ENCODE results near the gene ATF7IP. TPM values are rescaled to one million over a fixed set of nuclear protein-coding genes. Genes with fewer than 3 reads are reported as not detected.
"Not testable (repeated sequence)": the region's sequence is repeated elsewhere in the genome, so short reads cannot be mapped to it uniquely, and the experiment has no call there.

Gene ATF7IP
- polyA plus RNA-seq, 3 donors from 2014 or later, result 47.9 to 114 (median 84.9) TPM

DNA sequence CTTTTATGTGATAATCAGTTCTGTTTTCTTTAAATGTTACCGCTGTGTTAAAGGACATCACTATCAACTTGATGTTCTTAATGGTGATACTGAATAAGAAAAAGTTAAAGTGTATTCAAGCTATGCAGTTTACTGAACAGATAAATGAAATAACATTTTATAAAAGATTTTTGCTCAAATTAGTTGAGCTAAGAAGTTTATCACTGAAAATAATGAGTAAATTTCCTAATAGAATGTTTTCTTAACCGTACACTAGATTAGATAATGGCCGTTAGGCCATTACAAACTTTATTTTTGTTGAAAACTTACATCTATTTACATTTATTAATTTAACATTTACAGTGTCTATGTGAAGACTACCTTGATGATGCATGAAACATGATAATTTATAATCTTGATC is 25.0 kb downstream of the ATF7IP start:
- Mint-ChIP-seq H3K36me3 (peaks cover 9 to 15% (median 14%) of the 10 kb centered on the region in 3 donors), H3K27me3 (ENCODE audit: low read depth in 3 of 3) (peaks cover 0 to 2% (median 2%) of the 10 kb centered on the region in 3 donors), H3K27ac (peak overlapping the region; percentile 79 to 95 (median 90)), H3K4me3 (peak overlapping the region in 4 of 5 donors; percentile 78 to 82 (median 80)), H3K9me3 (no peaks in the 10 kb centered on the region), H3K4me1 (peaks cover 84 to 97% of the 10 kb centered on the region in 2 donors)
- no peak for DNase-seq

DNA sequence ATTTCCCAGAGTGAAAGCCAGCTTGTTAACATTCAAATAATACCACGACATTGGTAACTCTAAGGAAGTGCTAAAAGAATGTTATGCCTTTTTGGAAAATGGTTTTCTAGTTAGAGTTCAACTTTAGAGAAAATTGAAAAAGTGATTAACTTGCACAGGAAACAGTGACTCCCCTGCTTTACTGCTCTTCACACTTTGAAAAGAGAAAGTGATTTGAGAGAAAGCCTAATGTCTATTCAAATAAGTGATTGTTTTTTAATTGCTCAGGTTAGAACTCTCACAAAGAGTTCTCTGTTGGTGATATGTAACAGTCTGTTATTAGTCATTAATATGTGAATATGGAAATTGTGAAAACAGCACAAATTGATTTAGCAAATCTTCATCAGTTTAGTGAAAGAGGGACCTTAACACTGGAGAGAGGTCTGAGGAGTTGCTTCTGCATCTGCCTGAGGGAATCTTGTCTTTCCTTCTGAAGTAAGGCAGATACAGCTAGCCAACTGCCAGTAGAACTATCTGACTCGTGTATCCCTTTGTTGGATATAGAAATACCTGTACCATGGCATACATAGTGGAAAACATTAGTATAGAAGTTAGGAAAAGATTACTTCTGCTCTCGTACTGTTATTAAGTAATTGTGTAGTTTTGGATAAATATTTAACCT is 25.5 kb downstream of the ATF7IP start:
- H3K9me3 Mint-ChIP-seq, result no peaks in the 10 kb centered on the region
- DNase-seq, result peak; percentile 45 to 57 (median 46)
- peak overlapping the region; percentile 68 to 82 (median 79) for H3K4me3 Mint-ChIP-seq
- peaks cover 86 to 98% of the 10 kb centered on the region in 2 donors for H3K4me1 Mint-ChIP-seq
- peaks cover 0 to 2% (median 2%) of the 10 kb centered on the region in 3 donors for H3K27me3 Mint-ChIP-seq (ENCODE audit: low read depth in 3 of 3)
- H3K36me3 Mint-ChIP-seq, result peaks cover 9 to 15% (median 14%) of the 10 kb centered on the region in 3 donors
- H3K27ac Mint-ChIP-seq, result peak overlapping the region; percentile 79 to 95 (median 90)

DNA sequence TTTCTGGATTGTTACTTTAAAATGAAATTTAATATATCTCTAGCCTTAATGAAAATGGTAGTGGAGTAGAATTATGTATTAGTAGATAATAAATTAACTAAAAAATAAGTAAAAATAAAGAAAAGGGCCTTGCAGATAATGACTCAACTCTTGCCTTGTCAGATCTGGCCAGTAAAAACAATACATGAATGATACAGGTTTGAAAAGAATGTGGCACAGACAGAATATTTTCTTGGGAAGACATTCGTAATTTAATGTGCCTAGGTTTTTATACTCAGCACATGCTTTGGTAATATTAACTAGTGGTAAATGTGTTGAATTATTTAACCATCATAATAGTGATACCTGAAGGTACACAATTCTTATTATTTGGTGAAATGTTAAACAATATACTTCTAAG is 28.3 kb downstream of the ATF7IP start:
- peaks cover 91 to 100% of the 10 kb centered on the region in 2 donors for H3K4me1 Mint-ChIP-seq
- peak overlapping the region in 3 of 5 donors; percentile 10 to 93 (median 78) for H3K4me3 Mint-ChIP-seq
- no peak for DNase-seq
- H3K27ac Mint-ChIP-seq, result peak overlapping the region; percentile 92 to 99 (median 95)
- no peaks in the 10 kb centered on the region for H3K9me3 Mint-ChIP-seq
- peaks cover 0 to 2% (median 2%) of the 10 kb centered on the region in 3 donors for H3K27me3 Mint-ChIP-seq (ENCODE audit: low read depth in 3 of 3)
- H3K36me3 Mint-ChIP-seq, result peaks cover 7 to 17% (median 14%) of the 10 kb centered on the region in 3 donors

DNA sequence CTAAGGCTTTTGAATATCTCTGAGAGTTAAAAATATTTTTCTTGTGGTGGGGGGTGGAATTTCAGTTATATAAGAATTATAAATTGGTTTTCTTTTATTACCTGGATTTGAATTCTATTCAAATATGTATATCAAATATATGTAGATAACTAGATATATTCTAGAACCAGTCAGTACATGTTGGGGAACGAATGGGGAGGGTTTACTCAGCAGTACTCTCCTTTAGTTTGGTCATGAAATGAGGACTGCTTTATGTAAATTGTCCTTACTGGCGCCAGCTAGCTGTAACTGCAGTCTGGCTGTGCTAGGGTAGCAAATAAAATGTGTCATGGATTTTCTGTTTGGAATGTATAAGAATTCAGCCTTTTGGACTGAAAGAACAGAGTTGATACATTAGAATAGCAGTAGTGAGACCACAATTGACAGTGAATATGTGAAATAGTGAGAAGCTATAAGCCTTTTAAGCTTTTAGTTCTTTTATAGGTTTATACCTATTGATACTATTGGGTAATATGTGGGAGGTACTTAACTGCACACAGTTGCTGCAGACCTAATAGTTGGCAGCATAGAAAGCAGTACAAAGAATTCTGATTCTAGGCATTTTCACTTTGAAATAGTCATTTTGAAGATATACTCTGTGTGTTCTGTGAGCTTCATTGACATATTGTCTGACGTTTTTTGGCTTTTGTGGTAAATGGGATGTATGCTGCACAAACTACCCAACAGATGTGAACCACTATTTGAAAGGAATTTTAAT is 29.0 kb downstream of the ATF7IP start:
- Mint-ChIP-seq H3K9me3 (no peaks in the 10 kb centered on the region), H3K27ac (peak overlapping the region; percentile 92 to 99 (median 95)), H3K4me1 (peaks cover 88 to 100% of the 10 kb centered on the region in 2 donors), H3K4me3 (peak overlapping the region; percentile 68 to 93 (median 79)), H3K36me3 (peaks cover 0 to 11% (median 8%) of the 10 kb centered on the region in 3 donors), H3K27me3 (ENCODE audit: low read depth in 3 of 3) (peaks cover 0 to 2% (median 2%) of the 10 kb centered on the region in 3 donors)
- peak; percentile 63 to 72 (median 71) for DNase-seq

DNA sequence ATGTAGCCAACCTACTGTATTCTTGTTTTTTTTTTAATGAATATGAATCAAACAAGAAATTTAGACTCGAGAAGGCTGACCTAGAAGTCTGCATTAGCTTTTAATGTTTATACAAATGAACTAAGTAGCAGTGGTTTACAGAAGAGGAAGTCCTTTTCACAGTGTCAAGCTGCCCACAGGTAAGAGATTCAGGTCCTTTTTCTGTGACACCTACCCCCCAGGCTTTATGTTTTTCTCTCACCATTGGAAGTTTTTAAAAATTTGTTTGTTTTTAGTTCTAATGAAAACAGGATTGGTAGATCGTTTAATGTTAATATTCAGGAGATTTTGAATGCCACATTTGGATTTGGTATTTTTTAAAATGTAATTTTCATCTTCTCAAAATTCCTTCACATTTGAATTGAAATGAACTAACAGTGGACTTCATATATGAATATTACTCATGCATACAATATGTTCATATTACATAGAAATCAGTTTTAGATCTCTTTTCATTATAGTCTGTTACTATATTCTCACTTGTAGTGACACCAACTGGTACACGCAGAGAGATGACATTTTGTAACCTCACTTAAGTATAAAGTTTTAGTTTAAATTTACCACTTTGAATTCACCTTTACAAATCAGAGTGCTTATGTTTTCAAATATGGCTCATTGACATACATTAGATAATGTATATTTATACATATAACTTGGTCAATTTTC is 29.7 kb downstream of the ATF7IP start:
- peaks cover 0 to 11% (median 4%) of the 10 kb centered on the region in 3 donors for H3K36me3 Mint-ChIP-seq
- peak overlapping the region; percentile 68 to 93 (median 79) for H3K4me3 Mint-ChIP-seq
- H3K27me3 Mint-ChIP-seq (ENCODE audit: low read depth in 3 of 3), result peaks cover 0 to 2% (median 0%) of the 10 kb centered on the region in 3 donors
- H3K27ac Mint-ChIP-seq, result peak overlapping the region; percentile 92 to 99 (median 95)
- no peaks in the 10 kb centered on the region for H3K9me3 Mint-ChIP-seq
- H3K4me1 Mint-ChIP-seq, result peaks cover 90 to 100% of the 10 kb centered on the region in 2 donors
- no peak for DNase-seq

DNA sequence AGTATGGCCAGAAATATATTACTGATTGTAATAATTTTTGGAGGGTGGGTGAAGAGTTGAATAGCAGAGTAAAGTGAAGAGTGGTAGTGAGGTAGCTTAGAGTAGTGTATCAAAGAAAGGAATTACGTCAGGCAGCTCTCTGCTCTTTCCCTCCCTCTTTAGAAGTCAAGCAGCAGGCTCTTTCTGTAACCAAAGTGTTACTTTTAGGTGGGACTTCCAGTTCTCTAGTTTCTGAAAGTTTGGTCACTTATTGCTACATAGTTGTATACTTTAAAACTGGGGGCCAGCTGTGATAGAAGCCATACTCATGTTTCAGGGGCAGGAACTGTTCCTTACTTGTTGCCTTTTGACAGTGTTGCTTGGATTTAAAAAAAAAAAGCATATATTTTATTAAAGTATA is 30.6 kb downstream of the ATF7IP start:
- Mint-ChIP-seq H3K27me3 (ENCODE audit: low read depth in 3 of 3) (peaks cover 0 to 2% (median 2%) of the 10 kb centered on the region in 3 donors), H3K27ac (peak overlapping the region; percentile 90 to 95 (median 94)), H3K9me3 (no peaks in the 10 kb centered on the region), H3K36me3 (peaks cover 0 to 11% (median 4%) of the 10 kb centered on the region in 3 donors), H3K4me1 (peaks cover 91 to 100% of the 10 kb centered on the region in 2 donors), H3K4me3 (peak overlapping the region; percentile 52 to 79 (median 64))
- DNase-seq, result peak; percentile 73 to 79 (median 77)

DNA sequence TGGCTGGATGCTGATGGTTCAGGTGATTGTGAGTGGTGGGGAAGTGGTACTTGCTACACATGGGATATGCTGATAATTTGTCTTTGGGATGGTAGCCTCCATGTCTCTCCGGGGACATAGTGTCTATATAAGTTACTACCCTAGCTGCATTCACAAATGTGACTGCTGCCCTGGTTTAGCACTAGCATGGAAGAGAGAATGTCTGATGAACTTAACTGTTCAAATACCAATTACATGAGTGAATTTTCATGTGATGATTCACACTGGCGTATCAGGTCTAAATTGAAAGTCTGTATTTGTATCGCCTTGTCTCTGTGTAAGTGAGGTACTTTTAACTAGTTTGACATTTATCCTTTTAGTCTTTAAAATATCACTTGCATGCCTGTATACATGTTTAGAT is 34.4 kb downstream of the ATF7IP start:
- Mint-ChIP-seq H3K4me3 (peak overlapping the region; percentile 36 to 83 (median 61)), H3K4me1 (peaks cover 93 to 100% of the 10 kb centered on the region in 2 donors), H3K27me3 (ENCODE audit: low read depth in 3 of 3) (peaks cover 0 to 2% (median under 1%) of the 10 kb centered on the region in 3 donors), H3K36me3 (peaks cover 0 to 5% (median 0%) of the 10 kb centered on the region in 3 donors), H3K27ac (peak overlapping the region; percentile 86 to 95 (median 92)), H3K9me3 (no peaks in the 10 kb centered on the region)
- no peak for DNase-seq

DNA sequence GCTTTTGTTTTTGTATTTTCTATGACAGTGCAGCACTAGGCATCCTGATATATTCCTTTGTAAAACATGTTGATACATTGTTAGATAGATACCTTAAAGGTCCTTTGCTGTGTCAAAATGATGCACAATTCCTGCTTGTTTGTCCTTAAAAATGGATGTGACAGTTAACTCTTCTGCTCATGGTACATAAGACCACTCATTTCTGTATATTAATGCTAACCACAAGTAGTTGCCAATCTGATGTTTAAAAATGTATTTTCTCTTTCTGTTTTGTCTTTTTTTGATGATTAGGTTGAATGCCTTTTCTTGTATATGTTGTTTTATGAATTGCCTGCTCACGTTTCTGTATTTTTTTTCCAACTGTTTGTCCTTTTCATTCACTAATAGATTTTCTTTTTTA is 35.1 kb downstream of the ATF7IP start:
- peak overlapping the region; percentile 36 to 83 (median 57) for H3K4me3 Mint-ChIP-seq
- no peak for DNase-seq
- H3K27ac Mint-ChIP-seq, result peak overlapping the region; percentile 86 to 95 (median 92)
- H3K27me3 Mint-ChIP-seq (ENCODE audit: low read depth in 3 of 3), result peaks cover 0 to 2% (median 0%) of the 10 kb centered on the region in 3 donors
- H3K36me3 Mint-ChIP-seq, result peaks cover under 1 to 5% (median under 1%) of the 10 kb centered on the region in 3 donors
- peaks cover 93 to 100% of the 10 kb centered on the region in 2 donors for H3K4me1 Mint-ChIP-seq
- H3K9me3 Mint-ChIP-seq, result no peaks in the 10 kb centered on the region

DNA sequence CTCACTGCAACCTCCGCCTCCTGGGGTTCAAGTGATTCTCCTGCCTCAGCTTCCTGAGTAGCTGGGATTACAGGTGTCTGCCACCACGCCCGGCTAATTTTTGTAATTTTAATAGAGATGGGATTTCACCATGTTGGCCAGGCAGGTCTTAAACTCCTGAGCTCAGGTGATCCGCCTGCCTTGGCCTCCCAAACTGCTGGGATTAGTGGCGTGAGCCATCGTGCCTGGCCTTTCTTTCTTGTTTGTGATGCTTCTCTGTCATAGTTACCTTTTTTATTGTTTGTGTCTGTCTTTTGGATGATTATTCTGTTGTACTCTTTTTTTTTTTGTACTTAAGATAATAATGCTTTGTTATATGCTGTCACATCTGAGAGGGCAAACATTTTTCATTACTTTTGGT is 35.8 kb downstream of the ATF7IP start:
- Mint-ChIP-seq H3K4me1 (peaks cover 94 to 99% of the 10 kb centered on the region in 2 donors), H3K4me3 (peak overlapping the region; percentile 36 to 83 (median 57)), H3K27ac (peak overlapping the region; percentile 86 to 95 (median 92))
- DNase-seq; H3K27me3 Mint-ChIP-seq (ENCODE audit: low read depth in 3 of 3); H3K9me3 Mint-ChIP-seq; H3K36me3 Mint-ChIP-seq: not testable (repeated sequence)

DNA sequence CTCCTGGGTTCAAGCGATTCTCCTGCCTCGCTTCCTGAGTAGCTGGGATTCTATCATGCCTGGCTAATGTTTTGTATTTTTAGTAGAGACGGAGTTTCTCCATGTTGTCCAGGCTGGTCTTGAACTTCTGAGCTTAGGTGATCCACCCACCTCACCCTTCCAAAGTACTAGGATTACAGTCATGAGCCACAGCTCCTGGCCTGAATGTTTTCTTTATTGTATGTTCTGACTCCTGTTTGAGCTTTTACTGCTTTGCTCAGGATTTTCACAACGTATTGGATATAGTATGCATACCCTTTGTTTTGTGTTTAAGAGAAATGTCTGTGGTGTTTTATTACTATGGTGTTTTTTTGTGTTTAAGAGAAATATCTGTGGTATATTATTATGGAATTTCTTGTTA is 37.2 kb downstream of the ATF7IP start:
- H3K36me3 Mint-ChIP-seq, result peaks cover 0 to 3% (median 2%) of the 10 kb centered on the region in 3 donors
- H3K4me1 Mint-ChIP-seq, result peaks cover 81 to 89% of the 10 kb centered on the region in 2 donors
- H3K9me3 Mint-ChIP-seq, result no peaks in the 10 kb centered on the region
- peaks cover 0 to 2% (median 0%) of the 10 kb centered on the region in 3 donors for H3K27me3 Mint-ChIP-seq (ENCODE audit: low read depth in 3 of 3)
- H3K4me3 Mint-ChIP-seq, result peak overlapping the region; percentile 3 to 83 (median 33)
- peak overlapping the region; percentile 83 to 95 (median 92) for H3K27ac Mint-ChIP-seq
- DNase-seq, result no peak

DNA sequence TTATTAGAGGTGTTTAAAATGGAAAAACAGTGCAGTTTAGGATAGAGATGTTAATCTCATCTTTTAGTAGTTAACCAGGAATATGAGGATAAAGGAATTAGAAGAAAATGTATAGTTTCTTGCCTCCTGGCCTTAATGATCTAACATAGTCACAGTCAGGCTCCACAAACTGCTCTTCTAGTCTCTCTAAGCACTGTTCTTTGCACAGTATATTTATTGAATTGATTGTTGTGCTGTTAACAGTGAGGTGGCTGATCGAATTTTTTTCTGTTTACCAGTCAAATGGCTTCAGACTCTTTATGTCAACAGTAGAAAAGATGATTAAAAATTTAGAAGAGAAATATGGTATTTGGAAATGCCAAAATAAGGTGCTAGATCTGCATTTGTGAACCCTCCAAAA is 37.8 kb downstream of the ATF7IP start:
- Mint-ChIP-seq H3K9me3 (no peaks in the 10 kb centered on the region), H3K27ac (peak overlapping the region; percentile 92 to 97 (median 94)), H3K27me3 (ENCODE audit: low read depth in 3 of 3) (peaks cover 0 to 2% (median 0%) of the 10 kb centered on the region in 3 donors), H3K4me3 (peak overlapping the region in 3 of 5 donors; percentile 2 to 83 (median 74)), H3K36me3 (peaks cover 2 to 6% (median 3%) of the 10 kb centered on the region in 3 donors), H3K4me1 (peaks cover 79 to 88% of the 10 kb centered on the region in 2 donors)
- no peak for DNase-seq

DNA sequence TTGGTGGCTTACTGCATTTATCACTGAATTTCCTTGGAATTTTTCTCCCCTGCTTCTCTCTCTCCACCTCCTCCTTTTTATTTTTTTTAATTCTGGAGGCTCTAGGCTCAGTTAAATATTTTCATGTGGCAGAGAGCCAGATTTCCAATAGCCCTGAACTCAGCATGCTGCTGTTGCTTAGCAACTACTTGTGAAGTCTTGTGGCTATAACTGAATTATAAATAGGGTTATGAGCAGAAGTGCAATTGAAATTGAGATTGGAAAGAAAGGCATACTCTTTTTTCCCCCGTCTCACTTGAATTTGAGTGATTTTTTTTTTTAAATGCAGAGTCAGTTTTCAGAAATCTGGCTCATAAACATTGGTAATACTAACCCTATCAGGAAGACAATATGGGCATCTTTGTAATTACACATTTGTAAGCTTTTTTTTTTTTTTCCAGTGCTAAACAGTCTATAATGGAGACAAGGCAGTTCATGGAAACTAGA is 38.3 kb downstream of the ATF7IP start:
- Mint-ChIP-seq H3K9me3 (no peaks in the 10 kb centered on the region), H3K36me3 (peaks cover 3 to 7% (median 4%) of the 10 kb centered on the region in 3 donors), H3K4me3 (peak overlapping the region; percentile 65 to 83 (median 74)), H3K4me1 (peaks cover 79 to 88% of the 10 kb centered on the region in 2 donors), H3K27ac (peak overlapping the region; percentile 92 to 97 (median 94)), H3K27me3 (ENCODE audit: low read depth in 3 of 3) (peaks cover 0 to 2% (median 0%) of the 10 kb centered on the region in 3 donors)
- DNase-seq, result peak; percentile 36 to 65 (median 50)

DNA sequence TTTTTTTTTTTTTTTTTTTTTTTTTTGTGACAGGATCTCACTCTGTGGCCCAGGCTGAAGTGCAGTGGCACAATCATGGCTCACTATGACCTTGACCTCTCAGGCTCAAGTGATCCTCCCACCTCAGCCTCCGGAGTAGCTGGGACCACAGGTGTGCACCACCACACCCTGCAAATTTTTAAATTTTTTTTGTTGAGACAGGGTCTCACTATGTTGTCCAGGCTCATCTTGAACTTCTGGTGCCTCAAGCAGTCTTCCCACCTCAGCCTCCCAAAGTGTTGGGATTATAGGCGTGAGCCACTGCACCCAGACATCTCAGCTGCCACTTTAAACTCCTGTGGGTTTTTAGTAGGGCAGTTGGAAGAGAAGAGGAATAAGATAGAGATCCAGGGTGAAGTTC is 39.9 kb downstream of the ATF7IP start:
- Mint-ChIP-seq H3K4me3 (peak overlapping the region in 1 of 5 donors; percentile 74), H3K27ac (peak overlapping the region; percentile 53 to 92 (median 70)), H3K4me1 (peaks cover 79 to 88% of the 10 kb centered on the region in 2 donors)
- not testable (repeated sequence) for DNase-seq; H3K36me3 Mint-ChIP-seq; H3K9me3 Mint-ChIP-seq; H3K27me3 Mint-ChIP-seq (ENCODE audit: low read depth in 3 of 3)
